Measurements from ENCODE around the gene GCFC2. TPM values are rescaled to one million over a fixed set of nuclear protein-coding genes. Genes with fewer than 3 reads are reported as not detected.

Gene GCFC2
- total and polyA plus RNA-seq, 9 of the 15 experiments (the other 6 are each of a cell fraction or from before 2014, with no cell fraction given) = 10.5 to 40.6 (median 23.0) TPM

GRCh38 chr2:75710577-75711253 is at the start of gene GCFC2 (continued):
- TF ChIP-seq ZNF232 (CRISPR knock-in tag; IDR thresholded peaks at IDR 0.05) = peak; percentile 98
- TF ChIP-seq ZFX (CRISPR knock-in tag; IDR thresholded peaks at IDR 0.05) = peak; percentile 100
- TF ChIP-seq TFAM (CRISPR knock-in tag; conservative IDR thresholded peaks at IDR 0.05) = no peak
- TF ChIP-seq CBFA2T3 (IDR thresholded peaks at IDR 0.05) = no peak
- peak; percentile 77; the same call in 1 of the 2 replicates for TF ChIP-seq ZNF592 (IDR thresholded peaks at IDR 0.05)
- no peak for TF ChIP-seq NUFIP1 (IDR thresholded peaks at IDR 0.05; ENCODE audit: partially characterized antibody)
- peak; percentile 89 for TF ChIP-seq CTCFL (IDR thresholded peaks at IDR 0.05; ENCODE audit: borderline replicate concordance, insufficient read depth, low read depth, low read length, poor library complexity, severe bottlenecking)
- no peak for TF ChIP-seq ZNF407 (IDR thresholded peaks at IDR 0.05; ENCODE audit: low read depth)
- TF ChIP-seq NR3C1 (CRISPR knock-in tag; IDR thresholded peaks at IDR 0.05) = peak; percentile 96
- TF ChIP-seq ZNF316 (IDR thresholded peaks at IDR 0.05) = peak; percentile 87
- no peak for TF ChIP-seq MYBL2 (IDR thresholded peaks at IDR 0.05; ENCODE audit: low read depth)
- TF ChIP-seq MYBL2 (CRISPR knock-in tag; IDR thresholded peaks at IDR 0.05; ENCODE audit: borderline replicate concordance) = no peak
- no peak for TF ChIP-seq MYNN (IDR thresholded peaks at IDR 0.05)
- no peak for TF ChIP-seq MYNN (CRISPR knock-in tag; IDR thresholded peaks at IDR 0.05)
- TF ChIP-seq KAT2B (IDR thresholded peaks at IDR 0.05; ENCODE audit: low read depth, low read length) = no peak

Measured in K562 (cell line).